CD4-positive, alpha-beta T cell (primary cell): ENCODE results near the gene CPED1. TPM values are rescaled to one million over a fixed set of nuclear protein-coding genes. Genes with fewer than 3 reads are reported as not detected.

Experiments
- ATAC-seq: fragments of 200-7000 bp; cut with Tn5 transposase; one replicate; pipeline ENCODE4 v1.10.0; 2022; ENCODE audit warnings: mild to moderate bottlenecking; ENCODE audit not compliant: poor library complexity
- CTCF ChIA-PET: fragments of 350-600 bp; sonication (Branson Sonifier 250); formaldehyde crosslinking; loops from one replicate; lab custom pipeline; 2021; ENCODE audit warnings: antibody characterized with exemption, inconsistent platforms; lab: Charles Lee
- POLR2A ChIA-PET: fragments of 350-600 bp; sonication (Branson Sonifier 250); formaldehyde crosslinking; loops from one replicate; lab custom pipeline; 2021; ENCODE audit warnings: antibody characterized with exemption, inconsistent platforms; lab: Charles Lee
- DNase-seq, 14 experiments: peaks; one replicate each; pipeline ENCODE4 v3.0.0-alpha.2; 2013 to 2020; ENCODE audit warnings: mixed read lengths in 2 of 14
- H3K27ac ChIP-seq, 2 donors: one replicate each; pipeline versions ENCODE4 v1.5.1 to v1.7.0; 2013; ENCODE audit warnings: low read length in 2 of 2, low read depth in 1 of 2, mild to moderate bottlenecking in 1 of 2
- H3K27me3 ChIP-seq, 2 experiments: 1 replicate in 1 of 2; 2 replicates in 1 of 2; pipeline versions ENCODE4 v1.6.1 to v1.7.0; 2013; ENCODE audit warnings: low read length in 2 of 2, control low read depth in 1 of 2, mild to moderate bottlenecking in 1 of 2, moderate library complexity in 1 of 2; ENCODE audit not compliant: insufficient read depth in 2 of 2, control insufficient read depth in 1 of 2
- H3K36me3 ChIP-seq: one replicate; pipeline ENCODE4 v1.6.1; 2013; ENCODE audit warnings: low read length, control low read depth; ENCODE audit not compliant: insufficient read depth
- H3K4me1 ChIP-seq: one replicate; pipeline ENCODE4 v1.6.1; 2013; ENCODE audit warnings: low read length, control low read depth; ENCODE audit not compliant: insufficient read depth
- H3K4me3 ChIP-seq: one replicate; pipeline ENCODE4 v1.5.1; 2013; ENCODE audit warnings: mild to moderate bottlenecking, low read length, moderate library complexity
- H3K9me3 ChIP-seq, 2 experiments: 1 replicate in 1 of 2; 2 replicates in 1 of 2; pipeline versions ENCODE4 v1.6.1 to v1.7.0; 2013; ENCODE audit warnings: low read length in 2 of 2, mild to moderate bottlenecking in 2 of 2, control low read depth in 1 of 2, moderate library complexity in 1 of 2; ENCODE audit not compliant: control insufficient read depth in 1 of 2, insufficient read depth in 1 of 2
- H3K27ac Mint-ChIP-seq: one replicate; pipeline ENCODE4 v1.8.0; 2020; ENCODE audit warnings: mixed read lengths
- H3K27me3 Mint-ChIP-seq: one replicate; pipeline ENCODE4 v1.8.0; 2021; ENCODE audit warnings: mixed read lengths
- H3K36me3 Mint-ChIP-seq: one replicate; pipeline ENCODE4 v1.8.0; 2021; ENCODE audit warnings: low read depth, mixed read lengths
- H3K4me1 Mint-ChIP-seq: one replicate; pipeline ENCODE4 v1.8.0; 2021; ENCODE audit warnings: low read depth, mixed read lengths
- H3K4me3 Mint-ChIP-seq: one replicate; pipeline ENCODE4 v1.8.0; 2020; ENCODE audit warnings: mild to moderate bottlenecking, mixed read lengths
- H3K9me3 Mint-ChIP-seq: one replicate; pipeline ENCODE4 v1.8.0; 2020; ENCODE audit warnings: mixed read lengths
- CTCF ChIP-seq: fragments of 200-600 bp; IDR thresholded peaks from one replicate; pipeline ENCODE4 v1.8.0; 2022; ENCODE audit warnings: antibody characterized with exemption, mild to moderate bottlenecking
- intact Hi-C, 2 experiments: fragments of 100-400 bp; cut with DNase I in 1 of 2; cut with micrococcal nuclease in 1 of 2; formaldehyde crosslinking; loops; one replicate each; pipeline versions ENCODE4 v1.15.1 to v1.9.0; 2023 to 2025; cut with DNase I, micrococcal nuclease
- total RNA-seq, 174 experiments: library from RNA in 2 of 174; stranded (reverse) in 2 of 174; gene quantifications; one replicate each; pipeline ENCODE4 v1.2.3 and lab custom pipeline; 2021 to 2026

Gene CPED1
- total RNA-seq, 2 experiments from 2014 or later = 0.08 to 0.19 TPM

DNA sequence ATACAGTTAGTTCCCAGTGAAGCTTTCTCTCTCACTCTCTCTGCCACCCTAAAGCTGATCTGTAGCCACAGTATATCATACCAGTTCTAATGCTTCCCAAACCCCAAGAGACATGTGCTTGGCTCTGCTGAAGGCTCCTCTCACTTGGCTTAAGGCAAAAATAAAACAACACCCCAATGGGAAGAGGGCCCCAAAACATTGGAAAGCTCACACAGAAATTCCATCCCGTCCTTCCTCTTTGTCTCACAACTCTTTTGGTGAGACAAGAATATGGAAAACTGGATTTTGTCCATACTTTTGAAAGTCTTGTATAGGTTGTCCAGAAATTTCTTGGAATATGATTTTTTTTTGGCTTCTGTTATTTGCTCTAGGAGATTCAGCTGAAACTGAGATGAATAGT is 284.2 kb downstream of the CPED1 start:
- no peaks in the 10 kb centered on the region for H3K9me3 ChIP-seq
- no peak for ATAC-seq
- intact Hi-C loops = no loop called here
- no peak overlapping the region for H3K27ac ChIP-seq
- H3K36me3 ChIP-seq = no peaks in the 10 kb centered on the region
- Mint-ChIP-seq H3K27me3 (peaks cover 21% of the 10 kb centered on the region), H3K4me3 (no peak overlapping the region), H3K36me3 (no peaks in the 10 kb centered on the region), H3K27ac (no peak overlapping the region), H3K4me1 (no peaks in the 10 kb centered on the region), H3K9me3 (peaks cover 3% of the 10 kb centered on the region)
- no peaks in the 10 kb centered on the region for H3K4me1 ChIP-seq
- ChIA-PET CTCF (no interaction called here), POLR2A (no interaction called here)
- no peak for DNase-seq
- no peak overlapping the region for H3K4me3 ChIP-seq
- no peak for TF ChIP-seq CTCF
- H3K27me3 ChIP-seq = peaks cover 0 to 4% of the 10 kb centered on the region in 2 experiments

DNA sequence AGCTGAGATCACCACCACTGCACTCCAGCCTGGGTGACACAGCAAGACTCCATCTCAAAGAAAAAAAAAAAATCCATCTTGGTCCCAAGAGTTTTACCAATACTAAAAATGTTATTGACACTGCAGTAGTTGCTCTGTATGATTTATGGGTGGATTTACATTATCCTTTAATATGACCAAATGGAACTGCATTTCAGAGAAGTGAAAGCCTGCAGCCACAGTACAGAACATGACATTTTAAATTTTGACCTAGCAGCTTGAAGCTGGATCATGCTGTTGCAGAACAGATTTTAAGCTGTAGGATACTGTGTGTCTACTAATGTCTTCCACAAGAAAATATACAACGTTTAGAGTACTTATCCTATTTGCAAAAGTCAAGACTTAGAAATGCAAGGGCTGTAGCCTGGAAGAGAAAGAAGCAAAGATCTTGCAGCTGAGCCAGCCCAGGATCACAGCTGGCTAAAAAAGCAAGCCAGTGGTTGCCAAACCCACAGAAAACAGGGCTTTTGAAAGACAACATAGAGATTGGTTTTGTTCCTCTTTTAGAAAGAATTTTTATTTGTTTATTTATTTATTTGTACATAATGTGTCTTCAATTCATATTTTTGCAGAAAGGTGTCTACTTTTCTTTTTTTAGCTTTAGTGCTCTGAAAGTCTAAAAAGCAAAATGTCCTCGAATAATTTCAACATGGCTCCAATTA is 285.1 kb downstream of the CPED1 start:
- DNase-seq (no peak), ATAC-seq (no peak)
- Histone ChIP-seq H3K9me3 (no peaks in the 10 kb centered on the region), H3K4me1 (no peaks in the 10 kb centered on the region), H3K4me3 (no peak overlapping the region), H3K36me3 (no peaks in the 10 kb centered on the region), H3K27ac (no peak overlapping the region), H3K27me3 (peaks cover 0 to 4% of the 10 kb centered on the region in 2 experiments)
- H3K36me3 Mint-ChIP-seq = no peaks in the 10 kb centered on the region
- H3K27me3 Mint-ChIP-seq = peaks cover 26% of the 10 kb centered on the region
- H3K9me3 Mint-ChIP-seq = peaks cover 3% of the 10 kb centered on the region
- H3K4me3 Mint-ChIP-seq = no peak overlapping the region
- CTCF ChIA-PET = no interaction called here
- TF ChIP-seq CTCF = no peak
- intact Hi-C loops = no loop called here
- POLR2A ChIA-PET = no interaction called here
- H3K27ac Mint-ChIP-seq = no peak overlapping the region
- no peaks in the 10 kb centered on the region for H3K4me1 Mint-ChIP-seq

DNA sequence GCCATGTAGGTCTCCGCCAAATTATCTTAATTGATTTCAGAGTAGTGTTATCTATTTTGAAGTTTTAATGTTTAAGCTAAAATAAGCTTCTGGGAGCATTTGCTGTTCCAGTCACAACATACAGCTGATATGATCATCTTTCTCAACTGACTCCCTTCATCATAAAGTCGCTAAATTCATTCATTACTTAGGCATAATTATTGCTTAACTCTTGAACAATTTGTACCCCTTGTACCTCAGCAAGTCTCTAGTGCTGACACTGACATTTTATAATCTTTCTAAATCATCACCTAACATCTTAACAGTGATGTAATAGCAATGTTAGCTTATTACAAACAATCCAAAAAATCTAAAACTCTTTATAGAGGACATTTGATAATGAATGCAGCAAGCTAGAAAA is 286.0 kb downstream of the CPED1 start:
- ATAC-seq (no peak), DNase-seq (no peak)
- Mint-ChIP-seq H3K4me1 (no peaks in the 10 kb centered on the region), H3K27ac (no peak overlapping the region), H3K4me3 (no peak overlapping the region), H3K9me3 (peaks cover 3% of the 10 kb centered on the region), H3K27me3 (peaks cover 26% of the 10 kb centered on the region), H3K36me3 (no peaks in the 10 kb centered on the region)
- no peaks in the 10 kb centered on the region for H3K4me1 ChIP-seq
- no peaks in the 10 kb centered on the region for H3K36me3 ChIP-seq
- H3K4me3 ChIP-seq = no peak overlapping the region
- POLR2A ChIA-PET = no interaction called here
- TF ChIP-seq CTCF = no peak
- H3K27me3 ChIP-seq = peaks cover 0 to 4% of the 10 kb centered on the region in 2 experiments
- intact Hi-C loops = no loop called here
- H3K9me3 ChIP-seq = no peaks in the 10 kb centered on the region
- CTCF ChIA-PET = no interaction called here
- no peak overlapping the region for H3K27ac ChIP-seq
